Right renal cortex interstitium (tissue), 3 donors: Measurements from ENCODE around the gene TNNI2. TPM values are rescaled to one million over a fixed set of nuclear protein-coding genes. Genes with fewer than 3 reads are reported as not detected.
"Not testable (repeated sequence)": the region's sequence is repeated elsewhere in the genome, so short reads cannot be mapped to it uniquely, and the experiment has no call there.

ENCODE experiments used
- DNase-seq, 3 donors: peaks; one replicate each; pipeline ENCODE4 v3.0.0-alpha.2; 2013; ENCODE audit warnings: low read depth in 3 of 3, low spot score in 2 of 3
- polyA plus RNA-seq, 3 donors: library from polyadenylated mRNA; unstranded; fragments of 120-200 nt; gene quantifications; one replicate each; pipeline ENCODE4 v1.2.1, GENCODE V29; 2013; ENCODE audit not compliant: insufficient read length in 3 of 3

TNNI2 gene
- polyA plus RNA-seq: under 1 TPM; 0.29 to 0.42 (median 0.40) TPM

- no peak for DNase-seq
Measured at GRCh38 chr11:1838426-1839144, at the start of gene TNNI2. TSS of gene TNNI2 (plus strand) at chr11:1838981. CDS start at chr11:1839697, 716 bp downstream.

- DNase-seq: no peak
Measured at GRCh38 chr11:1791912-1792311, 46.9 kb upstream of the TNNI2 start.

GRCh38 chr11:1792461-1792860 is 46.3 kb upstream of the TNNI2 start:
- DNase-seq: no peak

- DNase-seq: no peak
Measured at GRCh38 chr11:1793081-1793480, 45.7 kb upstream of the TNNI2 start.

- no peak for DNase-seq
Measured at GRCh38 chr11:1796413-1797011, 42.3 kb upstream of the TNNI2 start.

- no peak for DNase-seq
Measured at GRCh38 chr11:1797391-1798125, 41.2 kb upstream of the TNNI2 start.

GRCh38 chr11:1803246-1803645 is 35.5 kb upstream of the TNNI2 start:
- DNase-seq: no peak

GRCh38 chr11:1803835-1804519 is 34.8 kb upstream of the TNNI2 start:
- DNase-seq: not testable (repeated sequence)

GRCh38 chr11:1805525-1805924 is 33.3 kb upstream of the TNNI2 start:
- no peak for DNase-seq

- DNase-seq: no peak
Measured at GRCh38 chr11:1807264-1807995, 31.4 kb upstream of the TNNI2 start.

GRCh38 chr11:1810761-1811160 is 28.0 kb upstream of the TNNI2 start:
- no peak for DNase-seq

- no peak for DNase-seq
Measured at GRCh38 chr11:1812274-1812673, 26.5 kb upstream of the TNNI2 start.

GRCh38 chr11:1812801-1813200 is 26.0 kb upstream of the TNNI2 start:
- DNase-seq: no peak

- DNase-seq: not testable (repeated sequence)
Measured at GRCh38 chr11:1813356-1813755, 25.4 kb upstream of the TNNI2 start.

GRCh38 chr11:1814691-1815090 is 24.1 kb upstream of the TNNI2 start:
- DNase-seq: no peak

- DNase-seq: no peak
Measured at GRCh38 chr11:1815311-1815710, 23.5 kb upstream of the TNNI2 start.

- DNase-seq: no peak
Measured at GRCh38 chr11:1815751-1816150, 23.0 kb upstream of the TNNI2 start.

GRCh38 chr11:1817000-1817399 is 21.8 kb upstream of the TNNI2 start:
- no peak for DNase-seq

- no peak for DNase-seq
Measured at GRCh38 chr11:1817511-1817910, 21.3 kb upstream of the TNNI2 start.

- no peak for DNase-seq
Measured at GRCh38 chr11:1819074-1819473, 19.7 kb upstream of the TNNI2 start.
